SK-N-SH treated with all-trans-retinoic acid at 6 μM for 48 hours (cell line): Measurements from ENCODE around the gene ANKRD7.

Experiments used
- ATAC-seq: fragments of 200-7000 bp; cut with Tn5 transposase; 3 replicates; pipeline ENCODE4 v1.9.1; 2020; ENCODE audit warnings: mild to moderate bottlenecking, moderate library complexity
- ARNTL ChIP-seq: fragments of 450-650 bp; formaldehyde crosslinking; IDR thresholded peaks from 2 replicates; pipeline ENCODE4 v1.5.0; 2020; ENCODE audit warnings: low read depth, mild to moderate bottlenecking, moderate library complexity, borderline replicate concordance
- BACH2 ChIP-seq: fragments of 250-450 bp; sonication (Bioruptor Pico); IDR thresholded peaks from 2 replicates; pipeline ENCODE4 v1.9.0; 2021; ENCODE audit warnings: mild to moderate bottlenecking, borderline replicate concordance
- CSDC2 ChIP-seq: fragments of 250-450 bp; sonication (Bioruptor Pico); IDR thresholded peaks from 2 replicates; pipeline ENCODE4 v1.5.0; 2020; ENCODE audit warnings: mild to moderate bottlenecking, moderate library complexity
- CSRNP3 ChIP-seq: fragments of 250-450 bp; sonication (Bioruptor Pico); IDR thresholded peaks from 2 replicates; pipeline ENCODE4 v1.5.1; 2021; ENCODE audit warnings: mild to moderate bottlenecking, moderate library complexity
- ESRRG ChIP-seq: fragments of 250-450 bp; sonication (Bioruptor Pico); IDR thresholded peaks from 2 replicates; pipeline ENCODE4 v1.6.1; 2021; ENCODE audit warnings: mild to moderate bottlenecking
- GLIS3 ChIP-seq: fragments of 250-450 bp; sonication (Bioruptor Pico); IDR thresholded peaks from 2 replicates; pipeline ENCODE4 v1.5.0; 2020; ENCODE audit warnings: mild to moderate bottlenecking, moderate library complexity
- ISL1 ChIP-seq: fragments of 250-450 bp; sonication (Bioruptor Pico); IDR thresholded peaks from 2 replicates; pipeline ENCODE4 v2.1.2; 2022; ENCODE audit warnings: mild to moderate bottlenecking, moderate library complexity
- OSR1 ChIP-seq: fragments of 250-450 bp; sonication (Bioruptor Pico); IDR thresholded peaks from 2 replicates; pipeline ENCODE4 v1.8.0; 2022; ENCODE audit warnings: moderate library complexity, mild to moderate bottlenecking, inconsistent platforms
- PPARA ChIP-seq: fragments of 250-450 bp; sonication (Bioruptor Pico); IDR thresholded peaks from 2 replicates; pipeline ENCODE4 v1.5.0; 2020; ENCODE audit warnings: mild to moderate bottlenecking, borderline replicate concordance
- RARB ChIP-seq: fragments of 250-450 bp; sonication (Bioruptor Pico); IDR thresholded peaks from 2 replicates; pipeline ENCODE4 v1.8.0; 2021; ENCODE audit warnings: mild to moderate bottlenecking, moderate library complexity
- SNAI2 ChIP-seq: fragments of 250-450 bp; sonication (Bioruptor Pico); IDR thresholded peaks from 2 replicates; pipeline ENCODE4 v1.5.0; 2020; ENCODE audit warnings: mild to moderate bottlenecking, moderate library complexity
- TOX ChIP-seq: fragments of 250-450 bp; sonication (Bioruptor Pico); IDR thresholded peaks from 2 replicates; pipeline ENCODE4 v1.8.0; 2021; ENCODE audit warnings: mild to moderate bottlenecking, moderate library complexity, borderline replicate concordance
- TSHZ2 ChIP-seq: fragments of 250-450 bp; sonication (Bioruptor Pico); IDR thresholded peaks from 2 replicates; pipeline ENCODE4 v1.5.0; 2020; ENCODE audit warnings: mild to moderate bottlenecking, moderate library complexity
- ZC3H10 ChIP-seq: fragments of 250-450 bp; sonication (Bioruptor Pico); IDR thresholded peaks from 2 replicates; pipeline ENCODE4 v1.5.1; 2021; ENCODE audit warnings: mild to moderate bottlenecking, moderate library complexity
- ZFP30 ChIP-seq: fragments of 450-650 bp; formaldehyde crosslinking; IDR thresholded peaks from 2 replicates; pipeline ENCODE4 v1.5.0; 2022; ENCODE audit warnings: mild to moderate bottlenecking, moderate library complexity
- ZNF565 ChIP-seq: fragments of 450-650 bp; formaldehyde crosslinking; conservative IDR thresholded peaks from 2 replicates; pipeline ENCODE4 v1.5.0; 2020; ENCODE audit warnings: low read depth, mild to moderate bottlenecking, moderate library complexity
- ZNF70 ChIP-seq: fragments of 450-650 bp; formaldehyde crosslinking; IDR thresholded peaks from 2 replicates; pipeline ENCODE4 v1.5.0; 2020; ENCODE audit warnings: mild to moderate bottlenecking, moderate library complexity
- ZNF8 ChIP-seq: fragments of 450-650 bp; formaldehyde crosslinking; IDR thresholded peaks from 2 replicates; pipeline ENCODE4 v1.5.0; 2020; ENCODE audit warnings: mild to moderate bottlenecking, moderate library complexity
- TF ChIP-seq, protein P1 (sequence below): fragments of 250-450 bp; sonication (Bioruptor Pico); IDR thresholded peaks from 2 replicates; pipeline ENCODE4 v1.8.0; 2020; ENCODE audit warnings: mild to moderate bottlenecking, moderate library complexity, borderline replicate concordance
- TF ChIP-seq, protein P2 (sequence below): fragments of 250-450 bp; sonication (Bioruptor Pico); IDR thresholded peaks from 2 replicates; pipeline ENCODE4 v1.5.1; 2020; ENCODE audit warnings: low read depth, mild to moderate bottlenecking, moderate library complexity

ANKRD7 gene

DNA sequence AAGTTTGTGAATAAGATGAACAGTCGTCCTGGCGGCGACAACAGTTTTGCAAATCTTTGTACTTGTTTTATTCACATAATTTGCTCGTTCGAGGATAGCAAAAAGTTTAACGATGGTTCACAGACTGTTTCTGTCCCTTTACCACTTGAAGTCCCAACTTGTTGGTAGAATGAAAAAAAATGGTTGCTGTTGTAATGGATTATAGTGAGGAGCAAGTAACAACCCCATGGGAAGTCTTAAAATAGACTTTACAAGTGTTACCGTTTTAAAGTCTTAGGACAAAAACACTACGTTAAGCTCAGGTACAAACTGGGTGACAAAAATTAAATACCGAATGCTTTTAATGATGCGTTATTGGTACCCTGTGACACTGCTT lies 40.0 kb upstream of the ANKRD7 start (continued):
- TF ChIP-seq, protein P1, sequence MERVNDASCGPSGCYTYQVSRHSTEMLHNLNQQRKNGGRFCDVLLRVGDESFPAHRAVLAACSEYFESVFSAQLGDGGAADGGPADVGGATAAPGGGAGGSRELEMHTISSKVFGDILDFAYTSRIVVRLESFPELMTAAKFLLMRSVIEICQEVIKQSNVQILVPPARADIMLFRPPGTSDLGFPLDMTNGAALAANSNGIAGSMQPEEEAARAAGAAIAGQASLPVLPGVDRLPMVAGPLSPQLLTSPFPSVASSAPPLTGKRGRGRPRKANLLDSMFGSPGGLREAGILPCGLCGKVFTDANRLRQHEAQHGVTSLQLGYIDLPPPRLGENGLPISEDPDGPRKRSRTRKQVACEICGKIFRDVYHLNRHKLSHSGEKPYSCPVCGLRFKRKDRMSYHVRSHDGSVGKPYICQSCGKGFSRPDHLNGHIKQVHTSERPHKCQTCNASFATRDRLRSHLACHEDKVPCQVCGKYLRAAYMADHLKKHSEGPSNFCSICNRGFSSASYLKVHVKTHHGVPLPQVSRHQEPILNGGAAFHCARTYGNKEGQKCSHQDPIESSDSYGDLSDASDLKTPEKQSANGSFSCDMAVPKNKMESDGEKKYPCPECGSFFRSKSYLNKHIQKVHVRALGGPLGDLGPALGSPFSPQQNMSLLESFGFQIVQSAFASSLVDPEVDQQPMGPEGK: no peak
- TF ChIP-seq CSDC2 (CRISPR knock-in tag): no peak
- no peak for TF ChIP-seq CSRNP3 (CRISPR knock-in tag)
- TF ChIP-seq, all 23 proteins: peak for 0

DNA sequence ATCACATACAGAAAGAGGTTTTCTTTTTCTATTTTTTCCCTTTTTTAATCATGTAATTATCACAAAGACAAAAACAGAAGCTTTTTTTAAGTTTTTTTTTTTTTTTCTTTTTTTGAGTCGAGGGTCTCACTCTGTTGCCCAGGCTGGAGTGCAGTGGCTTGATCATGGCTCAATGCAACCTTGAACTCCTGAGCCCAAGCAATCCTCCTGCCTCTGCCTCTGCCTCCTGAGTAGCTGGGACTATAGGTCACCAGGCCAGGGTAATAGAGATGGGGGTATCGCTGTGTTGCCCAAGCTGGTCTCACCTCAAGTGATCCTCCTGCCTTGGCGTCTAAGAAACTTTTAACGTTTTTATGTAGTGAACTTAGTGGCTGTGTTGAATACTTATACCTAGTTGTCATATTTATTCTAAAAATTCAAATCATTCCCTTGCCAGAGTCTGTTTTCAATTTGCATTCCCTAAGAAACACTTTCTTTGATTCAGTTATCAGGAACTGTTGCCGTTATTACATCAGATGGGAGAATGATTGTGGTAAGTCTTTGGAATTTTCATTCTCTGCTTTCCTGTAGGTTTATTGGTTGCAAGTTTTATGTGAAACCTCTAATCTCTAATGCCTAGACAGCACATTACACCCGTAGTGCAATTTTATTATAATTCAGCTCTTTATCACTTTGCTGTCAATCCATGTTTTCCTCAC lies 39.2 kb upstream of the ANKRD7 start:
- TF ChIP-seq OSR1 (CRISPR knock-in tag) (no peak), ISL1 (CRISPR knock-in tag) (peak; percentile 9; the same call in 1 of the 2 replicates), ZC3H10 (no peak), TSHZ2 (no peak), CSDC2 (CRISPR knock-in tag) (no peak), ESRRG (CRISPR knock-in tag) (no peak), ZNF8 (0 out of 2 replicates have a peak, but pooled peaks have one; percentile 34), TOX (CRISPR knock-in tag) (no peak), RARB (CRISPR knock-in tag) (no peak), ZNF565 (no peak), ZNF70 (CRISPR knock-in tag) (no peak), BACH2 (CRISPR knock-in tag) (no peak), CSRNP3 (CRISPR knock-in tag) (no peak), ZFP30 (no peak), PPARA (no peak), GLIS3 (CRISPR knock-in tag) (no peak)
- TF ChIP-seq, protein P1: no peak
- peak; percentile 1; the same call in 2 of the 3 replicates for ATAC-seq

- TF ChIP-seq ZNF8 (no peak), OSR1 (CRISPR knock-in tag) (no peak)
- TF ChIP-seq, all 23 proteins: peak for 0
- no peak for ATAC-seq
Measured at GRCh38 chr7:118186501-118186900, 38.0 kb upstream of the ANKRD7 start.

DNA sequence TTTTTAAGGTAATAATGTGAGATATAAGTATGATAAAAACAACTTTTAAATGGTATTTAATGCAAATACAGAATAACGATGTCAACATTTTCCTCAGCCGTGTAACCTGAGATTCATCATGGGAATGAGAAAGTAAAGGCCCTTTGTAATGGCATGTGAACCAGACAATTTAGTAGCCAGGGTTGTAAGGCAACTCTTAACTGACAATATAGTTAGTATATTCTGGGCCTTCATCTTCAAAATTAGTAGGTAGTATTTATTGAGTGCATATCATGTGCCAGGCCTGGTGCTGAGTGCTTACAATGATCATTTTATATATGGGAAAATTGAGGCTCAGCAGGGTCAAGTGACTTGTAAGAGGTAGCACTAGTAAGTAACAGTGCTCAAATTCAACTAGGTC lies 29.9 kb upstream of the ANKRD7 start:
- TF ChIP-seq SNAI2 (no peak), CSDC2 (CRISPR knock-in tag) (no peak), ZNF565 (no peak), ESRRG (CRISPR knock-in tag) (no peak), OSR1 (CRISPR knock-in tag) (no peak), ARNTL (CRISPR knock-in tag) (no peak), ZNF70 (CRISPR knock-in tag) (no peak), ZFP30 (no peak), BACH2 (CRISPR knock-in tag) (no peak), GLIS3 (CRISPR knock-in tag) (no peak), TOX (CRISPR knock-in tag) (no peak), CSRNP3 (CRISPR knock-in tag) (no peak), PPARA (no peak), RARB (CRISPR knock-in tag) (no peak)
- TF ChIP-seq, protein P1: no peak
- TF ChIP-seq, protein P2, sequence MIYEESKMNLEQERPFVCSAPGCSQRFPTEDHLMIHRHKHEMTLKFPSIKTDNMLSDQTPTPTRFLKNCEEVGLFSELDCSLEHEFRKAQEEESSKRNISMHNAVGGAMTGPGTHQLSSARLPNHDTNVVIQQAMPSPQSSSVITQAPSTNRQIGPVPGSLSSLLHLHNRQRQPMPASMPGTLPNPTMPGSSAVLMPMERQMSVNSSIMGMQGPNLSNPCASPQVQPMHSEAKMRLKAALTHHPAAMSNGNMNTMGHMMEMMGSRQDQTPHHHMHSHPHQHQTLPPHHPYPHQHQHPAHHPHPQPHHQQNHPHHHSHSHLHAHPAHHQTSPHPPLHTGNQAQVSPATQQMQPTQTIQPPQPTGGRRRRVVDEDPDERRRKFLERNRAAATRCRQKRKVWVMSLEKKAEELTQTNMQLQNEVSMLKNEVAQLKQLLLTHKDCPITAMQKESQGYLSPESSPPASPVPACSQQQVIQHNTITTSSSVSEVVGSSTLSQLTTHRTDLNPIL: no peak
- ATAC-seq: no peak
